Tibial artery (tissue), 4 donors: ENCODE measurements around the gene ATF6.

ENCODE experiments used
- DNase-seq, 2 donors: peaks; one replicate each; pipeline ENCODE4 v3.0.0-alpha.2; 2019
- H3K27ac ChIP-seq, 2 donors: fragments of 200-600 bp; sonication (generic) in 1 of 2; 1 replicate in 1 of 2; 2 replicates in 1 of 2; pipeline ENCODE4 v1.5.1; 2018 to 2019; ENCODE audit warnings: mild to moderate bottlenecking in 1 of 2
- H3K27me3 ChIP-seq, 2 donors: fragments of 200-600 bp; sonication (generic) in 1 of 2; one replicate each; pipeline versions ENCODE4 v1.5.1 to v1.6.0; 2016 to 2019
- H3K36me3 ChIP-seq, 3 donors: fragments of 200-600 bp; sonication (generic) in 2 of 3; one replicate each; pipeline ENCODE4 v1.5.1; 2016 to 2019; ENCODE audit warnings: mild to moderate bottlenecking in 2 of 3
- H3K4me1 ChIP-seq, 4 donors: fragments of 200-600 bp; sonication (generic) in 2 of 4; 1 replicate in 3 of 4; 2 replicates in 1 of 4; pipeline ENCODE4 v1.5.1; 2016 to 2019
- H3K4me3 ChIP-seq, 2 donors: fragments of 200-600 bp; sonication (generic) in 1 of 2; 1 replicate in 1 of 2; 2 replicates in 1 of 2; pipeline ENCODE4 v1.5.1; 2018 to 2019; ENCODE audit warnings: mild to moderate bottlenecking in 2 of 2
- H3K9me3 ChIP-seq, 3 donors: fragments of 200-600 bp; sonication (generic) in 1 of 3; one replicate each; pipeline ENCODE4 v1.5.1; 2016 to 2019
- CTCF ChIP-seq, 2 experiments: fragments of 200-600 bp in 1 of 2; fragments of 450-650 bp in 1 of 2; IDR thresholded peaks; one replicate each; pipeline ENCODE4 v1.5.1; 2017 to 2019; ENCODE audit warnings: antibody characterized with exemption in 2 of 2, mild to moderate bottlenecking in 1 of 2, moderate library complexity in 1 of 2
- intact Hi-C: fragments of 100-400 bp; cut with DNase I; formaldehyde crosslinking; loops from one replicate; pipeline ENCODE4 v1.15.0; 2023; ENCODE audit warnings: low total_unique reads

ATF6 gene

DNA sequence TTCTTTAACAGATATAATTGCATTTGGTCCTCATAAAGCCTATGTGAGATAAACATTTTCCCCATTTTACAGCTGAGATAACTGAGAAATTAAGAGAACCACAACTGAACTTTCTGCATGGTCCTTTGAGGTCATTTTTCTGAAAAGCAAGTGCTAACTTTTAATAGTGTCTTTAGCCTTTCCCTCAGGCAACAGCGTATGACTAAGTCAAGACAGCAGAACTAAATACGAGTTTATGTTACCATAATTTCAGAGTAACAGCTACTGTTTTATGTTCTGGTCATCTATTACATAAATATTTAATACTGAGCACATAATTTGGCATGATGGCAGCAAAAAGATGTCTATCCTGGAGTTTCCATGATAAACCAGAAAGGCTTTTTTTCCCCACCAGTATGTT, 161.9 kb downstream of the ATF6 start:
- Histone ChIP-seq H3K4me3 (no peak overlapping the region), H3K9me3 (no peaks in the 10 kb centered on the region), H3K27me3 (no peaks in the 10 kb centered on the region), H3K27ac (no peak overlapping the region), H3K36me3 (peaks cover 0 to 4% (median 0%) of the 10 kb centered on the region in 3 donors), H3K4me1 (peaks cover 0 to 51% (median 19%) of the 10 kb centered on the region in 4 donors)
- intact Hi-C loops, result no loop called here
- no peak for DNase-seq
- TF ChIP-seq CTCF (IDR thresholded peaks at IDR 0.05), result no peak

DNA sequence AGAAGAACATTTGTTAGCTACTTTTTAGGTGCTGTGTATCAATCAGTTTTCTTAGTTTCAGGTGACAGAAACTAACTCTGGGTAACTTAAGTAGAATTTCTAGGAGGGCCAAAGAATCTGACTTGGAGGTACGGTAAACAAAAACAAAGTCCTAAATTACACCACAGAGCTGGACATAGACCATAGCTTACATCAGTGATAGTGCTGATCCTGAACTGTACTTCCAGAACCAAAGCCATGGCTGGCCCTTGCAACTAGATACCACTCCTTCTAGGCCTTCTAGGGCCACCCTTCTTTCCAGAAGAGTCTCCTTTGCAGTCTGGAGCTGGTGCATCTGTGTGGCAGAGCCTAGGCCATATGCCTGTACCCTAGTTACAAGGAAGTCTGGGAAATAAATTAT, 163.0 kb downstream of the ATF6 start:
- Histone ChIP-seq H3K27me3 (no peaks in the 10 kb centered on the region), H3K4me1 (peaks cover 0 to 56% (median 19%) of the 10 kb centered on the region in 4 donors), H3K4me3 (no peak overlapping the region), H3K27ac (peak overlapping the region; percentile 42 to 67), H3K36me3 (peaks cover 0 to 4% (median 0%) of the 10 kb centered on the region in 3 donors), H3K9me3 (no peaks in the 10 kb centered on the region)
- intact Hi-C loops, result no loop called here
- DNase-seq, result no peak
- TF ChIP-seq CTCF (IDR thresholded peaks at IDR 0.05), result no peak

GRCh38 chr1:161930064-161930463, 163.9 kb downstream of the ATF6 start:
- Histone ChIP-seq H3K27ac (peak overlapping the region; percentile 49 to 67), H3K9me3 (no peaks in the 10 kb centered on the region), H3K36me3 (no peaks in the 10 kb centered on the region), H3K27me3 (no peaks in the 10 kb centered on the region), H3K4me3 (no peak overlapping the region), H3K4me1 (peaks cover 0 to 60% (median 19%) of the 10 kb centered on the region in 4 donors)
- intact Hi-C loops, result no loop called here
- no peak for DNase-seq
- TF ChIP-seq CTCF (IDR thresholded peaks at IDR 0.05), result no peak

- Histone ChIP-seq H3K27ac (peak overlapping the region in 1 of 2 donors; percentile 67), H3K4me1 (peaks cover 0 to 60% (median 19%) of the 10 kb centered on the region in 4 donors), H3K27me3 (no peaks in the 10 kb centered on the region), H3K36me3 (peaks cover 0 to 5% (median 0%) of the 10 kb centered on the region in 3 donors), H3K9me3 (no peaks in the 10 kb centered on the region), H3K4me3 (no peak overlapping the region)
- no peak for TF ChIP-seq CTCF (IDR thresholded peaks at IDR 0.05)
- peak; percentile 62 to 67 for DNase-seq
- intact Hi-C loops, result no loop called here
These were observed 166.5 kb downstream of the ATF6 start for GRCh38 chr1:161932668-161933067.

DNA sequence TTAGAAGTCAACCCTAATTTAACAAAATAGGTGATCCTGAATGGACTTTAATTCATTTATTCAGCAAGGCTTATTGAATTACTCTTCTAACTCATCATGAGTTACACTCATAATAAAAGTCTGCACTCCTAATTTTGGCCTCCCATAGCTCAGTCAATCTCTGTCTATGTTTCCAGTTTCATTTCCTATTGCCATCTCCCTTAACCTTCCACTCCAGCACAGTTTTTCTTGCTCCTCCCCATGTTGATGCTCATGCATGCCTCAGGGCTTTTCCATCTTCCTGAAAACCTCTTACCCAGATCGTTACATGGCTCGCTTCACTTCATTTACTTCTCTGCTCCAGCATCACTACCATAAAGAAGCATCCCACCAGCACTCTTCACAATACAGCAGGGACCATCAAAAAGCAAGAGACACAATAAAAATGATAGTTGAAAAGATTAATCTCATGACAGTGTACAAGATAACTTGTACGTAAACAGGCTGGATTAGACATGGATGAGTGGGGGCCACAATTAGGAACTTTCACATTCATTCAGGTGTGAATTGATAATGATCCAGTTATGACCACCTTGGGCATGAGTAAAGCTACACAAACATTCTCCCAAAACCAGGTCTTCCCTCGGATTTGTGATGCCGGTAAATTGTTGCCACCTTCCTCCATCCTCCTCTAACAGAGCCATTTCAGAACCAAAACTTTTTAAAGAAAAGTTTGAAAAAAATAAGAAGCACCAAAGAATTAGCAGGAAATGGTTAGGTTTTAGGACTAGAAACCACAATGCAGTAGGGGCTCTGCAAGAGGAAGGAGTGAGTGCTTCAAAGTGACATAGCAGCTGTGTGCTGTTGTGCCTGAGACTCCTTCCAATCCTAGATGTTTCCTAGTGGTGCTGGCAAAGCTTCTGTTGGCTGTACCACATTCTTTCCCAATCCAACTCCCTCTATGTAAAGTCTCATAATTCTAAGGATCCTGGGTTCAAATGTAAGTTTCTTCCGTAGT, 167.8 kb downstream of the ATF6 start:
- DNase-seq, result no peak
- TF ChIP-seq CTCF (IDR thresholded peaks at IDR 0.05), result no peak
- no peaks in the 10 kb centered on the region for H3K27me3 ChIP-seq
- H3K36me3 ChIP-seq, result peaks cover 0 to 5% (median 0%) of the 10 kb centered on the region in 3 donors
- H3K27ac ChIP-seq, result peak overlapping the region in 1 of 2 donors; percentile 16
- peaks cover 0 to 50% (median 18%) of the 10 kb centered on the region in 4 donors for H3K4me1 ChIP-seq
- no peaks in the 10 kb centered on the region for H3K9me3 ChIP-seq
- intact Hi-C loops, result no loop called here
- H3K4me3 ChIP-seq, result no peak overlapping the region
